ENCODE data around the gene SH3BP5L.

DNA sequence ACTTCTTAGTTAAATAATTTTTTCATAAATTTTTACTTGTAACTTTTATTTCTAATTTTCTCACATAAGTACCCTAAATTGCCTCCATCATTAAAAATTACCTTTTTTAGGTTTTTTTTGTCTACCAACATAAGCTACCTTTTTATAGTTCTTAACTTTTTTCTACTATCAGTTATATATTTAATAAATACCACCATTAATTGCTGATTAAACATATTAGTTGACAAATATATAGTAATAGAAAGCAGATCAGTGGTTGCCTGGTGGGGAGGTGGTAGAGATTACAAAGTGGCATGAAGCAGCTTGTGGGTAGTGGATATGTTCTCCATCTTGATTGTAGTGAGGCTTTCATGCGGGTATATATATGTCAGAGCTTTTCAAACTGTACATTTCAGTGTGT lies 6.1 kb upstream of the SH3BP5L start:
- TF ChIP-seq FOSL1 (CRISPR knock-in tag; IDR thresholded peaks at IDR 0.05; ENCODE audit: borderline replicate concordance): no peak
- TF ChIP-seq, protein P1, sequence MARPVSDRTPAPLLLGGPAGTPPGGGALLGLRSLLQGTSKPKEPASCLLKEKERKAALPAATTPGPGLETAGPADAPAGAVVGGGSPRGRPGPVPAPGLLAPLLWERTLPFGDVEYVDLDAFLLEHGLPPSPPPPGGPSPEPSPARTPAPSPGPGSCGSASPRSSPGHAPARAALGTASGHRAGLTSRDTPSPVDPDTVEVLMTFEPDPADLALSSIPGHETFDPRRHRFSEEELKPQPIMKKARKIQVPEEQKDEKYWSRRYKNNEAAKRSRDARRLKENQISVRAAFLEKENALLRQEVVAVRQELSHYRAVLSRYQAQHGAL (CRISPR knock-in tag; IDR thresholded peaks at IDR 0.05; ENCODE audit: not compliant biosample characterization): no peak
- TF ChIP-seq ZNF207 (IDR thresholded peaks at IDR 0.05; ENCODE audit: borderline replicate concordance): no peak
- TF ChIP-seq, protein P2, sequence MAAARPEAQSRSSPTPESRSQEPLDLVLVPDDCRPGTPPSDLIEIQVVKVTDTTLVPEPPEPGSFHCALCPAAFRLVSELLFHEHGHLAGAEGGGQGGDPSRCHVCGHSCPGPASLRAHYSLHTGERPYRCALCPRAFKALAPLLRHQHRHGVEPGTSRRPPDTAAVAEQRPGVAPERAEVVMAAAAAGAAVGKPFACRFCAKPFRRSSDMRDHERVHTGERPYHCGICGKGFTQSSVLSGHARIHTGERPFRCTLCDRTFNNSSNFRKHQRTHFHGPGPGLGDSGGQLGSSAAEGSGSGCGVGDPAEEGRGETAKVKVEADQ (CRISPR knock-in tag; IDR thresholded peaks at IDR 0.05; ENCODE audit: borderline replicate concordance): no peak
- no peak for TF ChIP-seq SIN3B (IDR thresholded peaks at IDR 0.05; ENCODE audit: low read length)
- TF ChIP-seq NR3C1 (CRISPR knock-in tag; IDR thresholded peaks at IDR 0.05): no peak
- no peak for TF ChIP-seq CHD2 (IDR thresholded peaks at IDR 0.05; ENCODE audit: low read depth, low read length)
